ENCODE measurements around the gene IBSP. TPM values are rescaled to one million over a fixed set of nuclear protein-coding genes. Genes with fewer than 3 reads are reported as not detected.

IBSP gene, protein sequence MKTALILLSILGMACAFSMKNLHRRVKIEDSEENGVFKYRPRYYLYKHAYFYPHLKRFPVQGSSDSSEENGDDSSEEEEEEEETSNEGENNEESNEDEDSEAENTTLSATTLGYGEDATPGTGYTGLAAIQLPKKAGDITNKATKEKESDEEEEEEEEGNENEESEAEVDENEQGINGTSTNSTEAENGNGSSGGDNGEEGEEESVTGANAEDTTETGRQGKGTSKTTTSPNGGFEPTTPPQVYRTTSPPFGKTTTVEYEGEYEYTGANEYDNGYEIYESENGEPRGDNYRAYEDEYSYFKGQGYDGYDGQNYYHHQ
- not detected for total RNA-seq
- long read RNA-seq, donor 1 = 0 reads
- long read RNA-seq, donor 2 = 0 reads

DNA sequence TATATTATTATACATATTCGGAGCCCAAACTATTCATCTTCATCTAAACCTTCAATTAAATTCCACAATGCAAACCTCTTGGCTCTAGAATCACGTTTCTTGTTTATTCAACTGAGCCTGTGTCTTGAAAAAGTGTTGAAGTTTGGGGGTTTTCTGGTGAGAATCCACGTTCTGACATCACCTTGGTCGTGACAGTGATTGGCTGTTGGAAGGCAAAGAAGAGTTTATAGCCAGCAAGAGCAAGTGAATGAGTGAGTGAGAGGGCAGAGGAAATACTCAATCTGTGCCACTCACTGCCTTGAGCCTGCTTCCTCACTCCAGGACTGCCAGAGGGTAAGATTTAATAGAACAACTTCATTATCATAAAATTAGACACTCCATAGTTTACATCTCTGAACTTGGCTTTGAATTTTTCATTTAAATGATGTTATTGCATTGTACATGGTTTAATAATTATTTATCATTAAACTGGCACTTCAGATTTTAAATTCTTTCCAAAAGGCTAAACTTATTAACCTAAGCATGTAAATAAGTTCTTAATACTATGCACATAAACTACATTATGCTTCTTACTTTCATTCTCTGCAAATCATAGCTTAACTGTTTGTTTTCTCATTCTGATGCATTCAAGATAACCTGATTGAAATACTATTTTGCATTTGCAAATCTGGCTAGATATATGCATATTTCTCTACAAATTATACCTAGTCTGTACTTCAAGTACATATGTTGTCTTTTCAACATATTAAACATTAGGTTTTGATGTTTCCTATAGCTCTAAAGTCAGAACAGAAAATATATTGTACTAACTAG lies at the start of gene IBSP:
Gene IBSP, plus strand, starts transcription at position 254 of the 813 bp plus-strand sequence. CDS start 2,808 bp downstream, outside the sequence.
- intact Hi-C loops (cut with DNase I) = no loop called here
- DNase-seq (ENCODE audit: low spot score) = no peak

DNA sequence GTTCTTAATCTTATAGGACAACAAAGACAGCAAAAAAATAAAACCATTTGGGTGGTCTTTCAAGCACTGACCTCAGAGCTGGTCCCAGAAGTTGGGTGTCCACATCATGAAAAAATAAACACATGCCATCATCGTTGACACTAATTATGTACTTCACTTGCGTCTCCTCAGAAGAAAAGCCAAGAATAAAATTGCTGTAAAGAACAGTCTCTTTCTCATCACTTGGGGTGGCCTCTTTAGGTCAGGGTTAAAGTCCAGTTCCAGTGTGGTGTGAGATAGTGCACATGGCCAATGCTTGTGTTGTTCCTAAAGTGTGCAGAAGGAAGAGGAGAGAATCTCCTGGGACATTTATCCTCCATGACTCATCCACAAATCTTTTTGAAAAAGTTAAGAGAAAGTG lies 49.5 kb upstream of the IBSP start:
- intact Hi-C loops (cut with DNase I) = no loop called here

DNA sequence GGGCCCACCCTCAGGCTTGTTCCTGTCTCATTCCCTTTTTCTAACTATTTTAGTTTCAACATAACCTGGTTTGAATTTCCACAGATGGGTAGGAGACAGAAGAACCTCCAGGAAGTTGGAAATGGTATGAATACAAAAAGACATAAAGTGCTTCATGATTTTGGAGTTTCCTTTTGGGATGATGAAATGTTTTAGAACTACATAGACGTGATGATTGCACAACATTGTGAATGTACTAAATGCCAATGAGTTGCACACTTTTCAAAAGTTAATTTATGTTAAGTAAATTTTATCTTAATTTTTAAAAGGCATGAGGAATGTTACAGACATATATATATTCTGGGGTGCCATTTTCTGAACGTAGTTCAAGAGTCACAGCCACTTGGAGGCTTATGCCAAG lies 41.1 kb upstream of the IBSP start:
- DNase-seq (ENCODE audit: low spot score) = no peak
- intact Hi-C loops (cut with DNase I) = no loop called here

More for the DNA sequence above, 49.5 kb upstream of the IBSP start:
- DNase-seq (ENCODE audit: low spot score) = no peak

DNA sequence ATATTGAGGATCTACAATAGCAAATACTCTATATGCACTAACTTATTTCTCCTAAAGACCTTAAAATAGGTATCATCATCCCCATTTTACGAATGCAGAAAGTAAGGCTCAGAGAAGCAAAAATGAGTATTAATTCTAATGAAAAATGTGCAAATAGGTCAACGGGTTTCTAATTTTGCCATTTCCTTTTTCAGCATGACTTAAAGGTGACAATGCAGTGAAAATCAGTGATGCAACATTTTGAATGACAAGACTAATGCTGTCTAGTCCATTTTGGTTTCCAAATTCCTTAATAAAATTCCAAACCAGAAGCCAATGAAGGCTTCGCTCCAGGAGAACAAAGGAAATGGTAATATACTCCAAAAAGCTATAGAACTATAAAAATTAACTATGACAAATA lies 37.0 kb upstream of the IBSP start:
- no peak for DNase-seq (ENCODE audit: low spot score)
- intact Hi-C loops (cut with DNase I) = no loop called here

DNA sequence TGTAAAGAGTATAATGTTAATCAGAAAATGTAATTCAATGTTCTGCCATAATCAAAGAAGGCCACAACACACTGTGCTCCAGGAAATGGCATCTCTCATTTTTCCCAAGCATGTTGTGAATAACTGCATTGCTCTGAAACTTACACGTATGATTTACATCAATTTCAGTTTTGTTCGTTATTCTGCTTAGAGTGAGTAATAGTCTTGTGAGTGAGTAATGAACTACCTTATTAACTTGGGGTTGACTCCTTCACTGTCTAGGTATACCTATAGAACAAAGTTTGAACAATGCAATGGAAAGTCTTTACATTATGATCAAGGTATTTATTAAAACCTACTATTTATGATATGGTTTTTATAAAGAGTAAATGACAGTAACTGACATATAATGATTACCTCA lies 17.8 kb upstream of the IBSP start:
- intact Hi-C loops (cut with DNase I) = loop anchor here in 1 of 2 donors (10.0 kb wide), 1 partner anchor 1763 kb away; no protein-coding TSS in a partner anchor

DNA sequence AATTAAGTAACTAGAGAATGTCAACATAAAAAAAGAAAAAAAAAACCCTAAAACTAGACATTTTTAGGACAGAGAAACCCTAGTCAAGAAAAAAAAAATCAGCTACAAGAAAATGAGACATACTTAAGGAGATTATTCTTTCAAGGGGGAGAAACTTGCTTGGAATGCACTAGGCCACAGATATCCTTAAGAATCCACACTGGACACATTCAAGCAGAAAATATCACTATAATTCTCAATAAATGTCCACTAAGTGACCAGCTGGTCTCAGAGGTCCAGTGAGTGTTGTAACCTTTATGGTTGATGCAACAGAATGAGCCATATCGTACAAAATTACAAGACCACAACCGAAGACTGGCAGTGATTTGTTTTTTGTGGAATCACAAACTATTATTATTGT lies 15.6 kb upstream of the IBSP start:
- no peak for DNase-seq (ENCODE audit: low spot score)
- intact Hi-C loops (cut with DNase I) = loop anchor here in 1 of 2 donors (10.0 kb wide), 1 partner anchor 1761 kb away; no protein-coding TSS in a partner anchor

More for the DNA sequence above, 17.8 kb upstream of the IBSP start:
- DNase-seq (ENCODE audit: low spot score) = no peak

DNA sequence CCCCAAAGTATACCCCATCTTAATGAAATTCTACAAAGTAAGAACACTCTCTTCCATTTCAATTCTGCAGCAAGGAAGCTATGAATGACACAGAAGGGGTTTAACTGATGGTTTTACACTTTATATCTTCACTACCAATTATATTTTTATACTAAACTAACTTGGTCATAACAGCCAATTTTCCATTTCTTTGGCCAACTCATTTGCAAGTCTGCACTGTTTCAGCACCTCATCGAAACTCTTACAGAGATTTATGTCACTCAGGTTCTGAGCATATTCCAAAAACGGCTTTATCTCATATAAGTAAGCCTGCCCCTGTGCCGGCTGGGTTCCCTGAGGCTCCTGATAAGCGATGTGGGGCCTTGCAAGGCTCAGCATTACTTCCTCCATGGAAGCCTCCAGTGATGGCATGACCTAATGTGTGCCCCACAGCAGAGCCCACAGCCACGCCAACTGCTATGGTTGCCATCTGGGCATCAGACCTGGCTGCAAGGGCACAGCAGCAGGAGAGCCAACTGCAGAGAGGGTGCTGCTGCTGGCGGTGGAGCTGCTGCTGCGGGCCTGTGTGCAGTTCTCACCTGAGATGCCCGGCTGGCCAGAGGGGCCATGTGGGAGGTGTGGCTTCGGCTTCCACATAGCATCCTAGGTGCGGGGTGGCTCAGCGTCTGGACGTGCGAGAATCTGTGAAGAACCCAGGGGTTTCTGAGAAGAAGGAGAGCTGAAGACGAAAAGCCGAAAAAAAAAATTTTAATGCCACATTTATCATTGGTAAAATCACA lies 13.4 kb upstream of the IBSP start:
- peak; percentile 71 for DNase-seq (ENCODE audit: low spot score)
- intact Hi-C loops (cut with DNase I) = loop anchor here in 1 of 2 donors (10.0 kb wide), 1 partner anchor 1759 kb away; no protein-coding TSS in a partner anchor

DNA sequence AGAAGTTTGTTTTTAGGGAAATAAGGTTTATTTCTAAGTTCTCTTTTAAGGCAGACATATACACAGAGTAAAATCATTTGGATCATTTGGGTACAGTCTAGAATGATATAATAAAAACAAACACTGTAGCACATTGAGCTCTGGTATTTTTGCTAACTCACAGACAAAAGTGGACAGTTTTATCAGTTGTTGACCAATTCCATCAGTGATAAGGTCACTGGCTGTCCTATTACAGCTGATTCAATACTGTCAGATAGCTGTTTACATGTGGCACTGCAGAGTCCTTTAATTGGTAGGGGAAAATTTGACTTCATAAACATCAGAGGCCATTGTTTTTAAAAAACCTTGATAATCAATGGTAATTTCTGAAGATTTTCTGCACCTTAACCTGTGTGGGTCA lies 3.5 kb downstream of the IBSP start:
- intact Hi-C loops (cut with DNase I) = no loop called here
- no peak for DNase-seq (ENCODE audit: low spot score)

DNA sequence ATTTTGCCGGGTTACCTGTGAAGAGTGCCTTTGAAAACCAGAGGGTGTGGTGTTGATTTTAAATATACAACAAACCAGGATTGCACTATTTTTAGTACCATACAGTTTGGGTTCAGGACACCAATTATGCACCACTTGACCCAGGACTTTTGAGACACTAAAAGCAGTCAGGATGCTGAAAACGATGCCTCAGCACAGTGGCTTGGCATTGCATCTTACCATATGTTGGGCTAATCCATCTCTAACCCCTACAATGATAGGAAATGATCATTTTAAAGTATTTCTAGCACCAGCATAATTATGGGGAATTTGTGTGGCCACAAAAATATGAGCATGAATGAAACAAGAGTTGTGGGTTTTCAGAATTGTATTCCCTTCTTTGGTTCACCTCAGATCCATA lies 4.1 kb downstream of the IBSP start:
- intact Hi-C loops (cut with DNase I) = no loop called here
- DNase-seq (ENCODE audit: low spot score) = no peak

DNA sequence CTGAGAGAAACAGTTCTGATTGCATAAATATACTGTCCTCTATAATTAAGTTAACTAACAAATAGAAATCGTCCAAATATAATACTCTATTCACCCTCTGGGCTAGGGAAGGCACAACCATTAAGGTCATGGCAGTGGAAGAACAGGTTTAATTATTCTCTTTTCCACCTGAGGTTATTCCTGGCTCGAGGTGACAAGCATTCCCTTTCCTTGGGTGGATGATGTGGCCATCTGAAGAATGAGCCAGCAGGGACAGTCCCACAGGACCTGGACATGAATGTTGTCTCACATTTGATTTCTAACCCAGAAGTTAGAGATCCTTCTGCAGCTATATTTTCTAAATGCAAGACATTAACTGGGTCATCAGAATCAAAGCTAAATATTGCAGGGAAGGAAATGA lies 5.5 kb downstream of the IBSP start:
- no peak for DNase-seq (ENCODE audit: low spot score)
- intact Hi-C loops (cut with DNase I) = no loop called here

DNA sequence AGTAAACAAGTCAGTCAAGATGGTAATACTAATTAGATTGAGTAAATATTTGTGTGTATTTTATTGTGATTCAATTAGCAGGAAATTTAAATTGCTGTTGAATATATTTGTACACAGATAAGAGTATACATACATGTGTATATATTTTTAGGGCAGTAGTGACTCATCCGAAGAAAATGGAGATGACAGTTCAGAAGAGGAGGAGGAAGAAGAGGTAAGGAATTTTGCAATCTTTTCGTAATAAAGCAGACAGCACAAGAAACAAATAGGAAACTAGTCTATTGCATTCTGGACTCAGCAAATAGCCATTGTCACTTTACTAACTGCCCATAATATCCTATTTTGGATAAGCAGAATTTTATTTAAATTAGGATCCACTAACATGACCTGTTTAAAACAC lies 6.6 kb downstream of the IBSP start:
- no peak for DNase-seq (ENCODE audit: low spot score)
- intact Hi-C loops (cut with DNase I) = no loop called here

DNA sequence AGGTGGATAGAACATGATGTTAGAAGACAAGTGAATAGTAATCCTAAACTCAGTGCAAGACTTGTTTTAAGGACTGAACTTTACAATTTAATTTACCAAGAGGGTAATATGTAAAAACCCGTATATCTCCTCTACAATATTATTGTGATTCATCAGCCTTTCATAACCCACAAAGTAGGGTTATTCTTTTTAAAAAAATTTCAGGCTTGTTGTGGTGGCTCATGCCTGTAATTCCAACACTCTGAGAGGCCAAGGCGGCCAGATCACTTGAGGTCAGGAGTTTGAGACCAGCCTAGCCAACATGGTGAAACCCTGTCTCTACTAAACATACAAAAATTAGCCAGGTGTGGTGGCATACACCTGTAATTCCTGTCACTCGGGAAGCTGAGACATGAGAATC lies 7.2 kb downstream of the IBSP start:
- intact Hi-C loops (cut with DNase I) = no loop called here
- no peak for DNase-seq (ENCODE audit: low spot score)

DNA sequence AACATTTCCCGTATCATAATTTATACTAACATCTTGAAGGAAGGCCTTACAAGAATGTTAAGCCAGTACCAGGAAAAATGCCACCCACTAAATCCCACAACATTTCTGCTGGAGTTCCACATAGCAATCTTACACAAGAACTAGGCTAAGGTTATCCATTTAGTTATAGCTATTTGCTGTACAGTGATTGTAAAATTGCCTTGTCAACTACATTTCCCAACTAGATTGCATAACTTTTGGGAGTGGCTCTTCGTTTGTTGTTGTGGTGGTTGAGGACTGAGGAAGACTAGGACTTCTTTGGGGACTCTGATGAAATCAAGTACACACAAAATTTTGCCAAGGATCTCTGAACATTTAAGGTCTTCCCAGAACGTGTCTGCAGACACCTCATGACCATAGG lies 8.0 kb downstream of the IBSP start:
- no peak for DNase-seq (ENCODE audit: low spot score)
- intact Hi-C loops (cut with DNase I) = no loop called here

DNA sequence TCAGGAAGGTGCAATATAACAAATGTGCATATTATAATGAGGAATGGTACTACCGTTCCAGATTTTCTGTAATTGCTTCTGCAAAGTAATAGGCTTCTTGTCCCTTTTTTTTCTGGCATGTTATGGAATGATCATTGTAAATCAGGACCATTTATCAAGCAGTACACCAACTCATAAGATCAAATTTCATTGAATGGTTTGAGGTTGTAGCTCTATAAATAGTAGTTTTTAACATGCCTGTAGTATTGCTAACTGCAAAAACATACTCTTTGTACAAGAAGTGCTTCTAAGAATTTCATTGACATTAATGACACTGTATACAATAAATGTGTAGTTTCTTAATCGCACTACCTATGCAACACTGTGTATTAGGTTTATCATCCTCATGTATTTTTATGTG lies 12.6 kb downstream of the IBSP start:
- DNase-seq (ENCODE audit: low spot score) = no peak
- intact Hi-C loops (cut with DNase I) = no loop called here

DNA sequence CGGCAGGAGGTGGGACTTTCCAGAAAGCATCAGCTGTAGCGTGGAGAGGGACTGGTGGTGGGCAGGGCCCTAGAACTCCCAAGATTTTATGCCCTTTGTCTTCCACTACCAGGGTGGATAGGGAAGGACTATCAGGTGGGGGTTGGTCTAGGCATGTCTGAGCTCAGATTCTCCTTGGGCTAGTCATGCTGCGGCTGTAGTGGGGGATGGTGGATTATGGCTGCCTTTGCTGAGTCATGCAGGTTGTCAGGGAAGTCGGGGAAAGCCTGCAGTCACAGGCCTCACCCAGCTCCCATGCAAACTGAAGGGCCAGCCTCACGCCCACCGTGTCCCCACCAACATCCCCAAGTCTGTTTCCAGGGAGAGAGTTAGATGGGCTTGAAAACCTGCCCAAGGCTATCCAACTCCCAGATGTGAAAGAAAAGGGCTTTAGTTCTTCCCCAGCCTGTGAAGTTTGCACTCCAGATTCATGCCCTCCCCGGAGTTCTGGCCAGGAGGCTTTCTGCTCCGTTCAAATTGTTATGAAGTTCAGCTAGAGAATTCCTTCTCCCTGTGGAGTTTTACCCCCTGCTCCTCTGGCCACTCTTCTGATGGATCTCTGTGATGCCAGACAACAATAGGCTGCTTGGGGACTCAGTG lies 20.0 kb downstream of the IBSP start:
- no peak for DNase-seq (ENCODE audit: low spot score)
- intact Hi-C loops (cut with DNase I) = no loop called here

DNA sequence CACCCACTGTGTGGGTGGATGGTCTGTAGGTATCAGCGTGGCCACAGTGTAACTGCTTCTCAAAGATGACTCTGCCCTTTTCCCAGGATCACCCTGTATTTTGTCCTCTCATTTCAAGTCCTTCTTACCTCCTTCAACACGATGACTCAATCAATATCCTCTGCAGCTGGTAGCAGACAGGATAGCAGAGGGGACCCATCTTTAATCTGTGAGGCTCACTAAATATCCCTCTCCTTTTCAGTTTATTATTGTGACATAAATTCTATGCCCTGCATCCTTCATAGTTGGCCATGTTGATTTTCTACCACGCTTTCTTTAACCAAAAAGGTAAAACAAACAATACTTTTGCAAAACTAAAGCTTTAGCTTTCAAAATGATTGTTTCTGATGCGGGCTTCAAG lies 23.8 kb downstream of the IBSP start:
- intact Hi-C loops (cut with DNase I) = no loop called here
- no peak for DNase-seq (ENCODE audit: low spot score)

DNA sequence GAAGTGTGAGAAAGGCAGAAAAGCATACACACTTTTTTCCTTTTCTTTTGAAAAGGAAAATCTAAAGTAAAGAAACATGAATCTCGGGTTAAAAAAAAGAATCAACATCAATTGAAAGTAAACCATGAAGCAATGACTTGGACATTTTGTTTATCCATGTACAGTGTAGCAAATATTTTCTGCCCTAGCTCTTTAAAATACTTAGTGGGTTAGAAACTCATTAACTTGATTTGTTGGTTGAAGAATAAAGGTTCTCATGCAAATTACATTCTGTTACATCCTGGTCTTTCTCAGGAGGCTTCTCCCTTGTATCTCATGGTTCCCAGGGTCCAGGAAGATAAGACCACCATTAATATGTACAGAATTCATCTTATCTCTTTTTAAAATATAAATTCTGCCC lies 24.4 kb downstream of the IBSP start:
- DNase-seq (ENCODE audit: low spot score) = no peak
- intact Hi-C loops (cut with DNase I) = no loop called here

DNA sequence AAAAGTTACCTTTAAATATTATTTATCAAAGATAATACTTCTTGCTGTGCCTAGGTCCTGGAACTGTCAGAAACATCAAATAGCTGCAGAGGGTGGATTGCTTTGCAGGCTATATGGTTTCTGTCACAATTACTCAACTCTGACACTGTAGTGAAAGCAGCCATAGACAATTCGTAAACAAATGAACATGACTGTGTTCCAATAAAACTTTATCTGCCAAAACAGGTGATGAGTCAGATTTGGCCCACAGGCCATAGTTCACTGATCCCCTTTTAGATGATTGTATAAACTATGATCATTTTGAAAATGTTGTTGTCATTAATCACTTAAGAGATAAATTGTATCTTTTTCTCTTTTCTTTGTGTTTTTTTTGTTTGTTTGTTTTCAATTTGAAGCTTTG lies 25.0 kb downstream of the IBSP start:
- intact Hi-C loops (cut with DNase I) = no loop called here
- no peak for DNase-seq (ENCODE audit: low spot score)

DNA sequence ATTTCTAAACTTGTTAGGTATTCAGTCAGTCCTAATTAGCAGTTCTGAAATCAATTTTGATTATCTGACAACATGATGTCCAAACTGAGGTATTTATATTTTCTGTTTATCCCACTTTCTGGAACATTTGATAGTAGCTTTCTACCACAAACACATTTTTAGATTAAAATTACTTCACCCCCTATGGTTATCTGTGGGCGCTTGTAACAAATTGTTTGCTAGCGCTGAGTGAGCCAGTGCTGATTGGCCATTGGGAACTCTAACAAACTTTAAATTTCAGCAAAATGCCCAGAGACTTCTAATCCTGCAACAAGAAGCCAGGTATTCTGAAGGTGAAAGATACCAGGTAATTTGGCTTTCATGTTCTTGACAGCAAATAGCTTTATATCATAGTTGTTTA lies 33.3 kb downstream of the IBSP start, which contains the start of gene MEPE:
Gene MEPE, plus strand, starts transcription at position 301 of the 400 bp plus-strand sequence. CDS start 1,746 bp downstream, outside the sequence.
- intact Hi-C loops (cut with DNase I) = no loop called here
- no peak for DNase-seq (ENCODE audit: low spot score)
